Mesothelial cell of epicardium (in vitro differentiated cells): Measurements from ENCODE around the gene SRP54. TPM values are rescaled to one million over a fixed set of nuclear protein-coding genes. Genes with fewer than 3 reads are reported as not detected.

Experiments used
- DNase-seq, 2 experiments: peaks; one replicate each; pipeline ENCODE4 v3.0.0; 2021; ENCODE audit warnings: low spot score in 2 of 2; ENCODE audit not compliant: unreplicated experiment in 2 of 2
- H3K27ac Mint-ChIP-seq: 2 replicates; pipeline ENCODE4 v1.8.0; 2021; ENCODE audit warnings: mixed read lengths
- H3K27me3 Mint-ChIP-seq: 2 replicates; pipeline ENCODE4 v1.8.0; 2021; ENCODE audit warnings: low read depth, mixed read lengths
- H3K36me3 Mint-ChIP-seq: 2 replicates; pipeline ENCODE4 v1.8.0; 2021; ENCODE audit warnings: mixed read lengths
- H3K4me1 Mint-ChIP-seq: 2 replicates; pipeline ENCODE4 v1.8.0; 2021; ENCODE audit warnings: mixed read lengths
- H3K4me3 Mint-ChIP-seq: 2 replicates; pipeline ENCODE4 v1.8.0; 2021; ENCODE audit warnings: mild to moderate bottlenecking, moderate library complexity, mixed read lengths
- H3K9me3 Mint-ChIP-seq: 2 replicates; pipeline ENCODE4 v1.8.0; 2021; ENCODE audit warnings: mixed read lengths
- CTCF ChIP-seq: fragments of 200-600 bp; sonication (generic); IDR thresholded peaks from one replicate; pipeline ENCODE4 v1.5.0; 2021; ENCODE audit warnings: antibody characterized with exemption; ENCODE audit not compliant: unreplicated experiment
- total RNA-seq: library from RNA; stranded (reverse); gene quantifications from 3 replicates; pipeline ENCODE4 v1.2.1, GENCODE V29; 2021

Gene SRP54
- total RNA-seq, 1 donor from 2014 or later = 61.2 TPM

GRCh38 chr14:35072226-35072625, 89.4 kb downstream of the SRP54 start:
- H3K27ac Mint-ChIP-seq = no peak overlapping the region
- no peak for TF ChIP-seq CTCF
- no peaks in the 10 kb centered on the region for H3K27me3 Mint-ChIP-seq
- H3K4me1 Mint-ChIP-seq = no peaks in the 10 kb centered on the region
- peaks cover 59% of the 10 kb centered on the region for H3K36me3 Mint-ChIP-seq
- no peak overlapping the region for H3K4me3 Mint-ChIP-seq
- peaks cover 16% of the 10 kb centered on the region for H3K9me3 Mint-ChIP-seq
- no peak for DNase-seq

GRCh38 chr14:35073486-35073885, 90.7 kb downstream of the SRP54 start:
- Mint-ChIP-seq H3K4me1 (no peaks in the 10 kb centered on the region), H3K9me3 (peaks cover 7% of the 10 kb centered on the region), H3K36me3 (peaks cover 48% of the 10 kb centered on the region), H3K4me3 (no peak overlapping the region), H3K27me3 (no peaks in the 10 kb centered on the region), H3K27ac (no peak overlapping the region)
- no peak for TF ChIP-seq CTCF
- no peak for DNase-seq

GRCh38 chr14:35078082-35078481, 95.3 kb downstream of the SRP54 start:
- Mint-ChIP-seq H3K36me3 (peaks cover 28% of the 10 kb centered on the region), H3K4me3 (no peak overlapping the region), H3K27me3 (no peaks in the 10 kb centered on the region), H3K27ac (no peak overlapping the region), H3K9me3 (peaks cover 4% of the 10 kb centered on the region), H3K4me1 (no peaks in the 10 kb centered on the region)
- TF ChIP-seq CTCF = no peak
- DNase-seq = no peak

Other genes with a start within 250 kb of the SRP54 start
- gene BAZ1A, start 107.6 kb upstream of the SRP54 start, total RNA-seq = 42.3 to 43.2 TPM (median 42.5 TPM) in 3 replicates
- gene FAM177A1, start 63.3 kb downstream of the SRP54 start, total RNA-seq = 48.5 to 53.0 TPM (median 49.3 TPM) in 3 replicates
- gene PPP2R3C, start 139.0 kb downstream of the SRP54 start, total RNA-seq = 24.3 to 25.2 TPM (median 25.2 TPM) in 3 replicates
- gene PRORP, start 139.6 kb downstream of the SRP54 start, total RNA-seq = 31.2 to 32.6 TPM (median 31.4 TPM) in 3 replicates